ENCODE data around the gene CCR1.

- TF ChIP-seq, protein P1, sequence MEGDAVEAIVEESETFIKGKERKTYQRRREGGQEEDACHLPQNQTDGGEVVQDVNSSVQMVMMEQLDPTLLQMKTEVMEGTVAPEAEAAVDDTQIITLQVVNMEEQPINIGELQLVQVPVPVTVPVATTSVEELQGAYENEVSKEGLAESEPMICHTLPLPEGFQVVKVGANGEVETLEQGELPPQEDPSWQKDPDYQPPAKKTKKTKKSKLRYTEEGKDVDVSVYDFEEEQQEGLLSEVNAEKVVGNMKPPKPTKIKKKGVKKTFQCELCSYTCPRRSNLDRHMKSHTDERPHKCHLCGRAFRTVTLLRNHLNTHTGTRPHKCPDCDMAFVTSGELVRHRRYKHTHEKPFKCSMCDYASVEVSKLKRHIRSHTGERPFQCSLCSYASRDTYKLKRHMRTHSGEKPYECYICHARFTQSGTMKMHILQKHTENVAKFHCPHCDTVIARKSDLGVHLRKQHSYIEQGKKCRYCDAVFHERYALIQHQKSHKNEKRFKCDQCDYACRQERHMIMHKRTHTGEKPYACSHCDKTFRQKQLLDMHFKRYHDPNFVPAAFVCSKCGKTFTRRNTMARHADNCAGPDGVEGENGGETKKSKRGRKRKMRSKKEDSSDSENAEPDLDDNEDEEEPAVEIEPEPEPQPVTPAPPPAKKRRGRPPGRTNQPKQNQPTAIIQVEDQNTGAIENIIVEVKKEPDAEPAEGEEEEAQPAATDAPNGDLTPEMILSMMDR (IDR thresholded peaks at IDR 0.05) = no peak
- no peak for TF ChIP-seq POLR2AphosphoS5 (IDR thresholded peaks at IDR 0.05; ENCODE audit: insufficient read depth in 1 of 2, low read depth in 1 of 2)
Observed at GRCh38 chr3:46243560-46243959, 35.4 kb upstream of the CCR1 start.
